HEK293T (cell line): ENCODE measurements around the gene MUC4.
"Not testable (repeated sequence)": the region's sequence is repeated elsewhere in the genome, so short reads cannot be mapped to it uniquely, and the experiment has no call there.

Experiments used
- CTCF ChIA-PET: fragments of 350-600 bp; formaldehyde crosslinking; extraction: SDS; loops from one replicate; lab custom pipeline; 2021; ENCODE audit warnings: antibody characterized with exemption, inconsistent platforms; lab: Yijun Ruan, JAX
- POLR2A ChIA-PET: fragments of 350-600 bp; formaldehyde crosslinking; extraction: SDS; loops from one replicate; lab custom pipeline; 2020; ENCODE audit warnings: antibody characterized with exemption, inconsistent platforms; lab: Yijun Ruan, JAX
- DNase-seq: peaks from one replicate; pipeline ENCODE4 v3.0.0; 2012; ENCODE audit warnings: mixed read lengths; ENCODE audit errors: extremely low spot score
- ARNT ChIP-seq: fragments of 450-650 bp; IDR thresholded peaks from 2 replicates; pipeline ENCODE4 v1.6.1; 2017; ENCODE audit warnings: mild to moderate bottlenecking
- BHLHE40 ChIP-seq: fragments of 450-650 bp; IDR thresholded peaks from 2 replicates; pipeline ENCODE4 v1.6.1; 2016; ENCODE audit warnings: mild to moderate bottlenecking, moderate library complexity, borderline replicate concordance
- CTBP1 ChIP-seq: fragments of 450-650 bp; IDR thresholded peaks from 2 replicates; pipeline ENCODE4 v1.6.1; 2016; ENCODE audit warnings: borderline replicate concordance
- ELF4 ChIP-seq: fragments of 450-650 bp; IDR thresholded peaks from 2 replicates; pipeline ENCODE4 v1.6.1; 2017; ENCODE audit warnings: antibody characterized with exemption
- FOXA1 ChIP-seq: fragments of 450-650 bp; IDR thresholded peaks from 2 replicates; pipeline ENCODE4 v1.6.1; 2016; ENCODE audit warnings: mild to moderate bottlenecking
- FOXK2 ChIP-seq: fragments of 450-650 bp; IDR thresholded peaks from 2 replicates; pipeline ENCODE4 v1.6.1; 2016; ENCODE audit warnings: mild to moderate bottlenecking
- FOXM1 ChIP-seq: fragments of 450-650 bp; IDR thresholded peaks from 2 replicates; pipeline ENCODE4 v1.6.1; 2017; ENCODE audit warnings: mild to moderate bottlenecking, borderline replicate concordance
- HDGF ChIP-seq: fragments of 450-650 bp; IDR thresholded peaks from 2 replicates; pipeline ENCODE4 v1.6.1; 2017; ENCODE audit warnings: antibody characterized with exemption, borderline replicate concordance
- L3MBTL2 ChIP-seq: fragments of 450-650 bp; conservative IDR thresholded peaks from 2 replicates; pipeline ENCODE4 v1.6.1; 2016; ENCODE audit warnings: mild to moderate bottlenecking
- LEF1 ChIP-seq: fragments of 450-650 bp; IDR thresholded peaks from 2 replicates; pipeline ENCODE4 v1.6.1; 2017; ENCODE audit warnings: mild to moderate bottlenecking, borderline replicate concordance
- NFRKB ChIP-seq: fragments of 450-650 bp; IDR thresholded peaks from 2 replicates; pipeline ENCODE4 v1.6.1; 2016; ENCODE audit warnings: mild to moderate bottlenecking, moderate library complexity
- SP1 ChIP-seq: fragments of 450-650 bp; IDR thresholded peaks from 2 replicates; pipeline ENCODE4 v1.6.1; 2017
- SUZ12 ChIP-seq: fragments of 450-650 bp; IDR thresholded peaks from 2 replicates; pipeline ENCODE4 v1.6.1; 2016; ENCODE audit warnings: mild to moderate bottlenecking
- TARDBP ChIP-seq: fragments of 450-650 bp; IDR thresholded peaks from 2 replicates; pipeline ENCODE4 v1.6.1; 2016
- ZNF384 ChIP-seq: fragments of 450-650 bp; IDR thresholded peaks from 2 replicates; pipeline ENCODE4 v1.6.1; 2016
- TF ChIP-seq, protein P1 (sequence below): fragments of 450-650 bp; IDR thresholded peaks from 2 replicates; pipeline ENCODE4 v1.6.1; 2016

The MUC4 gene

DNA sequence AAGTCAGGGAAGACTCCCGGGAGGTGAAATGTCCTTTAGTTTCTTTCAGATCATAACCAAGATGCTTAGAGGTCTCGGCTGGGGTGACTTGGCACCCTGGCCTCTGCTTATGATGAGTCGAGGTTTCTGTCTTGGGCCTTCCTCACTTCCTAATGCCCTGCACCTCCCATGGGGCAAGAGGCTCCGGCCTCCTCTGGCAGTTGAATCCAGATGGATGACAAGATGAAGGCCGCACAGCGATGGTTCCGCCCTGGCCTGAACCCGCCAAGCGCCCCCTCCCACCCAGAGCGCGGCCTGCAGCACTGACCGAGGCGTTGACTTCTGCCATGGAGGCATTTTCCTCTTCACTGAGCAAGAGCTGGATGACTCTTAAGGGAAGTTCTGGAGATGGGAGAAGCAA is 59.7 kb downstream of the MUC4 start:
- POLR2A ChIA-PET = no interaction called here
- CTCF ChIA-PET = no interaction called here
- no peak for DNase-seq
- TF ChIP-seq BHLHE40 = no peak
- no peak for TF ChIP-seq FOXM1
- no peak for TF ChIP-seq ZNF384
- no peak for TF ChIP-seq FOXA1

DNA sequence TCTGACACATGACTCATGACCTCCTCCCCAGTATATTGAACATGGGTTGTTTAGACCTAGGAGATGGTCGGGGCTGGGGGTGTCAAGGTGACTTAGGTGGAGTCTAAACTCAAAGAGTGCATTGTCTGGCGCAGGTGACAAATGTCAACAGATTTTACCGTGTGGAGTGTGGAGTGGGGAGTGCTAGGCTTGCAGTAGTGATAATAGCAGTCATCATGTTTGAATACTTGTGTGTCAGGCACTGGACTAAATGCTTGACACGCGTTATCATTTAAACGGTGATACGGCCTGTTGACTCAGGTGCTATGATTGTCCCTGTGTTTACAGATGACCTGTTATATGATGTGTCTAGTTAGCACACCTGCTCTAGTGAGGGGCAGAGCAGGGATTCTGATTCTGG is 60.2 kb downstream of the MUC4 start:
- no peak for DNase-seq
- ChIA-PET CTCF (no interaction called here), POLR2A (no interaction called here)
- no peak for TF ChIP-seq BHLHE40
- TF ChIP-seq ARNT = no peak
- TF ChIP-seq LEF1 = no peak
- no peak for TF ChIP-seq NFRKB
- TF ChIP-seq FOXK2 = no peak
- TF ChIP-seq SUZ12 = no peak
- TF ChIP-seq, protein P1, sequence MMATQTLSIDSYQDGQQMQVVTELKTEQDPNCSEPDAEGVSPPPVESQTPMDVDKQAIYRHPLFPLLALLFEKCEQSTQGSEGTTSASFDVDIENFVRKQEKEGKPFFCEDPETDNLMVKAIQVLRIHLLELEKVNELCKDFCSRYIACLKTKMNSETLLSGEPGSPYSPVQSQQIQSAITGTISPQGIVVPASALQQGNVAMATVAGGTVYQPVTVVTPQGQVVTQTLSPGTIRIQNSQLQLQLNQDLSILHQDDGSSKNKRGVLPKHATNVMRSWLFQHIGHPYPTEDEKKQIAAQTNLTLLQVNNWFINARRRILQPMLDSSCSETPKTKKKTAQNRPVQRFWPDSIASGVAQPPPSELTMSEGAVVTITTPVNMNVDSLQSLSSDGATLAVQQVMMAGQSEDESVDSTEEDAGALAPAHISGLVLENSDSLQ = no peak
- TF ChIP-seq TARDBP = no peak
- no peak for TF ChIP-seq FOXA1
- TF ChIP-seq ZNF384 = no peak
- TF ChIP-seq FOXM1 = no peak
- TF ChIP-seq L3MBTL2 = no peak
- TF ChIP-seq SP1 = no peak
- TF ChIP-seq ELF4 = no peak
- no peak for TF ChIP-seq HDGF
- TF ChIP-seq CTBP1 = no peak

DNA sequence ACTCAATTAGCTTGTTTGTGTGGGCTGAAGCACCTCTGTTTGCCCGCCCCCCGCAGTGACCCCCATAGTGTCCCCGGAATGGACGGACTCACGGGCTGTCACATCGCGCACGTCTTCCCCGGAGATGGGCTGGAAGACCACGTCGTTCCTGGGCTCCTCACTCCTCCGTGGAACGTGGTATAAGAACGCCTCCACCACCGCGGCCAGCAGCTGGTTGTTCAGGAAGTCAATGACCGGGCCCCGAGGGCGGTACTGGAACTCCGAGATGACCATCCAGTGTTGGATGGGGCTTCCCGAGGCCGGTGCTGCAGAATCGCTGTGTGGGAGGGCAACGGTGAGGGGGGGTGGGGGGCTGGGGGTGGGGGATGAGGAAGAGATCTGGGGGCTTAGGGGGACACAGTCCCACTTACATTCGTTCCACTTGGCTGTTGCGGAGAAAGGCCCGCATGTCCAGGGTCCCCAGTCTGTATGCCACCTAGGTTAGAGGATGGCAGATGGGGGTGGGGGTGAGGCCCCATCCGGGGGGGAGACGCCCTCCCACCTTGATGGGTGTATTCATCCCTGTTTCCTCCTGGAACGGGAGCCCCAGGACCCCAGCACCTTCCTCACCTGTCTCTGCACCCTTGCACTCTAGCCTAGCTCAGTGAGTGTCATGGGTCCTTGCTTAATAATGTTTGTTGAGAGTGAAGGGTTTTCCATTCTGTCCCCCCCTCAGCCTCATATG is 60.8 kb downstream of the MUC4 start:
- ChIA-PET POLR2A (no interaction called here), CTCF (no interaction called here)
- no peak for TF ChIP-seq BHLHE40
- no peak for TF ChIP-seq FOXM1
- no peak for TF ChIP-seq SUZ12
- TF ChIP-seq ZNF384 = no peak
- no peak for TF ChIP-seq FOXK2
- no peak for TF ChIP-seq TARDBP
- TF ChIP-seq NFRKB = no peak
- no peak for TF ChIP-seq ARNT
- no peak for TF ChIP-seq SP1
- no peak for TF ChIP-seq LEF1
- no peak for TF ChIP-seq L3MBTL2
- no peak for TF ChIP-seq CTBP1
- TF ChIP-seq HDGF = no peak
- TF ChIP-seq, protein P1 = no peak
- no peak for TF ChIP-seq ELF4
- TF ChIP-seq FOXA1 = no peak
- no peak for DNase-seq

DNA sequence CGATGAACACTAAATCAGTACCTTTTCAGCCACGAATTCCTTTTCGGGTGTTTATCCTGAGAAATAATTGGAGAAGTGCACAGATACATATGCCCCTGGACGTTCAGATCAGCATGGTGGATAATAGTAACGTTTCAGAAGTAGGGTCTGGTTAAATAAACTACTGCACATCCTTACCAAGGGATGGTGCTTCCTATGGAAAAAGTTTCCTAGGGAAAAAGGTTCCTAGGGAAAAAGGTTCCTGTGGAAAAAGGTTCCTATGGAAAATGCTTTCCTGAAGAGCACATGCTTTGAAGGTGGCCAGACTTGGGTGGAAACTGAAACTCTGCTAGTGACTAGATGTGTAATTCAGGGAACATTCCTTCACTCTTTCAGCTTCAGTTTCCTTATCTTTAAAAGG is 62.6 kb downstream of the MUC4 start:
- CTCF ChIA-PET, POLR2A ChIA-PET, DNase-seq: not testable (repeated sequence)

DNA sequence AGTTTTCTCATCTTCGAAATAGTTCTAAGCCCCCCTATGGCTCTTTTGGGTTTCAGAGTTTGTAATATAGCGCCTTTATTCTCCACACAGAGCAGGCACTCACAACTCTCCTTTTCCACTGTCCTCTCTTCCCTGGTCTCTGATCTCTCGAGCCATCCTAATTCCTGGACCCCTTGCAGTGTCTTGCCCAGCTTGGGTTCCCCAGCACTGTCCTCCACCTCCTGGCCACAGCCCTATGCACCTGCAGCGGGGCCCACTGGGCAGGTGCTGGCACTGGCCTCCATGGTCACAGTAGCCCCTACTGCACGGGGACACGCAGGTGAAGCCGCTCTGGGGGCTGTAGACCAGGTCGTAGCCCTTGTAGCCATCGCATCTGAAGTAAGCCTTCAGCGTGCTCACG is 63.1 kb downstream of the MUC4 start:
- TF ChIP-seq NFRKB (no peak), ELF4 (no peak), ZNF384 (no peak), TARDBP (no peak)
- ChIA-PET CTCF (no interaction called here), POLR2A (no interaction called here)
- no peak for DNase-seq

DNA sequence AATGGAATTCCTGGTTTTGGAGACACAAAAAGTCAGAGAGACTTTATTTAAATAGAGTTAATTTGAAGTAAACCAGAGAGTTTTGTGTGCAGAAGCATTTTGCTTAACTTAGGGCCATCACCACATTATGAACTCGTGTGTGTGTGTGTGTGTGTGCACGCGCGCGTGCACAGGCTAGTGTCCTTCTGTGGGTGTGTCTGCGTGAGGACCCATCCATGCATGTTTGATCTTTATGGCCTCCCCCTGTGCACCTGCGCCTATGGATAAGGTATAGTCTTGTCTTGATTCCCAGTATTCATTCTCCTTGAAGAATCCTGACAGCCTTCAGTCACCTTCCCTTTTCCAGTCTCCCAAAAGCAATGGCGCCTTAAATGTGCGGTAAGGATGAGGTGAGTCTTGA is 65.0 kb downstream of the MUC4 start:
- TF ChIP-seq FOXM1 (no peak), TARDBP (no peak), HDGF (no peak), ZNF384 (no peak), SUZ12 (no peak), FOXK2 (no peak), CTBP1 (no peak), FOXA1 (no peak)
- CTCF ChIA-PET = no interaction called here
- no peak for DNase-seq
- POLR2A ChIA-PET = no interaction called here

DNA sequence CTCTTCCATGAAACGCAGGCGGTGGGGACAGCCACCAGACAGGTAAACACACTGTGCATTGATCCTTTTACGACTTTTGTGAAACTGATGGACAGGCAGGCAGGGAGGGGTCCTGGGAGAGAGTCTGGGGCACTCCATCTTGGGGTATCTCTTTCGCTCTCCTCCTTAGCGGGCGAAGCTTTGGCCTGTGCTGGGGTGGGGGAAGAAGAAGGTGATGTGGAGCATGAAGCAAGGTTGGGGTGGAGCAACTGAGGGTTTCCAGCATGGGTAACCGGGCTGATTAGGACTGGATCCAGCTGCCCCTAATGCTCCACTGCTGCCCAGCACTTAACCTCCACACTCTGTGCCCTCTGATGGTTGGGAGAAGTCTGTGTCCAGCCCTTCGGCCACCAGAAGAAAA is 65.4 kb downstream of the MUC4 start:
- POLR2A ChIA-PET = no interaction called here
- CTCF ChIA-PET = no interaction called here
- TF ChIP-seq FOXK2 (no peak), LEF1 (no peak), CTBP1 (no peak), FOXA1 (no peak), HDGF (no peak), SUZ12 (no peak), SP1 (no peak), NFRKB (no peak), FOXM1 (no peak), ARNT (no peak), ELF4 (no peak), BHLHE40 (no peak), TARDBP (no peak), L3MBTL2 (no peak), ZNF384 (no peak)
- TF ChIP-seq, protein P1 = no peak
- DNase-seq = no peak
